ENCODE data around the gene DYSF.

GRCh38 chr2:71615767-71616730 is 162.7 kb downstream of the DYSF start:
- TF ChIP-seq, protein P1, sequence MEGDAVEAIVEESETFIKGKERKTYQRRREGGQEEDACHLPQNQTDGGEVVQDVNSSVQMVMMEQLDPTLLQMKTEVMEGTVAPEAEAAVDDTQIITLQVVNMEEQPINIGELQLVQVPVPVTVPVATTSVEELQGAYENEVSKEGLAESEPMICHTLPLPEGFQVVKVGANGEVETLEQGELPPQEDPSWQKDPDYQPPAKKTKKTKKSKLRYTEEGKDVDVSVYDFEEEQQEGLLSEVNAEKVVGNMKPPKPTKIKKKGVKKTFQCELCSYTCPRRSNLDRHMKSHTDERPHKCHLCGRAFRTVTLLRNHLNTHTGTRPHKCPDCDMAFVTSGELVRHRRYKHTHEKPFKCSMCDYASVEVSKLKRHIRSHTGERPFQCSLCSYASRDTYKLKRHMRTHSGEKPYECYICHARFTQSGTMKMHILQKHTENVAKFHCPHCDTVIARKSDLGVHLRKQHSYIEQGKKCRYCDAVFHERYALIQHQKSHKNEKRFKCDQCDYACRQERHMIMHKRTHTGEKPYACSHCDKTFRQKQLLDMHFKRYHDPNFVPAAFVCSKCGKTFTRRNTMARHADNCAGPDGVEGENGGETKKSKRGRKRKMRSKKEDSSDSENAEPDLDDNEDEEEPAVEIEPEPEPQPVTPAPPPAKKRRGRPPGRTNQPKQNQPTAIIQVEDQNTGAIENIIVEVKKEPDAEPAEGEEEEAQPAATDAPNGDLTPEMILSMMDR (conservative IDR thresholded peaks at IDR 0.05), result no peak
- TF ChIP-seq ZFX (IDR thresholded peaks at IDR 0.05), result no peak

All from C4-2B (cell line).